Left renal cortex interstitium (tissue), 4 donors: ENCODE data around the gene PSPH. TPM values are rescaled to one million over a fixed set of nuclear protein-coding genes. Genes with fewer than 3 reads are reported as not detected.

Experiments
- DNase-seq, 4 donors: peaks; one replicate each; pipeline ENCODE4 v3.0.0-alpha.2; 2013; ENCODE audit warnings: low read depth in 4 of 4, low spot score in 2 of 4, missing footprints in 1 of 4
- polyA plus RNA-seq, 4 donors: library from polyadenylated mRNA; unstranded; fragments of 120-200 nt; gene quantifications; one replicate each; pipeline ENCODE4 v1.2.1, GENCODE V29; 2013; ENCODE audit not compliant: insufficient read length in 4 of 4

Gene PSPH
- polyA plus RNA-seq, 4 donors: 31.0 to 45.3 (median 33.5) TPM

DNA sequence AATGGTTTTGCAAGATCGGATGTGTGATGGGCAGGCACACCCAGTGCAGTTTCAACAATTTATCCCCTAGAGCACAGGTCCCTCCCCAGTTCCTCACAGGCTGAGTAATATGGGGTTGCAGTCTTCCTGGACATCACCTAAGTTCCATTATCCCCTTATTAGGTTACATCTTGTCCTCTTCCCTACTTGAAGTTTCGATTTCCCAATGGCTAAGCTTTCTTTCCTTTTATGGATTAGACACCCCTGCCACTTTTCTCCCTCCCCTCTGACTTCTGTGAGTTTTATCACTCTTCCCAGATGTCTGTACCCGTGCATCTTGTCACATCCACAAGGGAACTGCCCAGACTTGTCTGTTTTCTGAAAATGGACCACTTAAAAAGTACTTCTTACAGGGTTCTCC lies 89.2 kb downstream of the PSPH start:
- no peak for DNase-seq

Other genes with a start within 250 kb of the PSPH start
- under 1 TPM; 0.10 to 0.79 (median 0.43) TPM for gene SEPTIN14, start 188.7 kb downstream of the PSPH start, polyA plus RNA-seq
- 10 to 100 TPM; 11.1 to 19.4 (median 14.0) TPM for gene ZNF713, start 164.0 kb downstream of the PSPH start, polyA plus RNA-seq
- 10 to 100 TPM; 15.8 to 21.2 (median 17.2) TPM for gene MRPS17, start 99.6 kb downstream of the PSPH start, polyA plus RNA-seq
- gene NIPSNAP2, start 86.9 kb downstream of the PSPH start, polyA plus RNA-seq: 100 to 1,000 TPM; 105 to 139 (median 113) TPM
- gene CCT6A, start 321 bp upstream of the PSPH start, polyA plus RNA-seq: 100 to 1,000 TPM; 201 to 248 (median 214) TPM
- 100 to 1,000 TPM in 3 of 4 donors, 10 to 100 TPM in 1; 76.4 to 158 (median 143) TPM for gene SUMF2, start 12.8 kb upstream of the PSPH start, polyA plus RNA-seq
- gene PHKG1, start 41.5 kb upstream of the PSPH start, polyA plus RNA-seq: 1 to 10 TPM in 2 of 4 donors, under 1 TPM in 2; 0.68 to 2.5 (median 1.5) TPM
- 100 to 1,000 TPM; 239 to 360 (median 264) TPM for gene CHCHD2, start 55.0 kb upstream of the PSPH start, polyA plus RNA-seq
- 1 to 10 TPM; 2.5 to 3.4 (median 2.7) TPM for gene NUPR2, start 65.0 kb upstream of the PSPH start, polyA plus RNA-seq